GM19351 (cell line): Measurements from ENCODE around the gene SLC6A4.
"Not testable (repeated sequence)": the region's sequence is repeated elsewhere in the genome, so short reads cannot be mapped to it uniquely, and the experiment has no call there.

Experiments
- ATAC-seq: cut with Tn5 transposase; IDR thresholded peaks from one replicate; pipeline ENCODE4 v1.9.1; 2021; ENCODE audit warnings: mild to moderate bottlenecking, moderate library complexity; ENCODE audit not compliant: unreplicated experiment

Gene SLC6A4

DNA sequence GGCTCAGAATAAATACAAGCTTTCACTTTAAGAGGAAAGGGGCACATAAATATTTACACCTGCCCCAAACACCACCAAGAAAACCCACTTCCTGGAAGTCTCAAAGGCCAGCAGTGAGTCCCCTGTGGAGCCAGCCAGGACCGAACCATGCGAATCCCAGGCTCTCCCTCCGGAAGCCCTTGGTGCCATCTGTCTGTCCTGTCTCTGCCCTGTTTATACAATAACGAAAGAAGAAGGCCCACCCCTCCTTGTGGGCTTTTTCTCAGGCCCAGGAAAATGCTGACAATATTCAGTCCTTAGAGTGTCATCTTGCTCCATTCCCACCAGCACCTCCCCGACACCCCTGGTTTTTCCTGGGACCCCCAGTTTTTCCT, 3.6 kb upstream of the SLC6A4 start:
- no peak for ATAC-seq

DNA sequence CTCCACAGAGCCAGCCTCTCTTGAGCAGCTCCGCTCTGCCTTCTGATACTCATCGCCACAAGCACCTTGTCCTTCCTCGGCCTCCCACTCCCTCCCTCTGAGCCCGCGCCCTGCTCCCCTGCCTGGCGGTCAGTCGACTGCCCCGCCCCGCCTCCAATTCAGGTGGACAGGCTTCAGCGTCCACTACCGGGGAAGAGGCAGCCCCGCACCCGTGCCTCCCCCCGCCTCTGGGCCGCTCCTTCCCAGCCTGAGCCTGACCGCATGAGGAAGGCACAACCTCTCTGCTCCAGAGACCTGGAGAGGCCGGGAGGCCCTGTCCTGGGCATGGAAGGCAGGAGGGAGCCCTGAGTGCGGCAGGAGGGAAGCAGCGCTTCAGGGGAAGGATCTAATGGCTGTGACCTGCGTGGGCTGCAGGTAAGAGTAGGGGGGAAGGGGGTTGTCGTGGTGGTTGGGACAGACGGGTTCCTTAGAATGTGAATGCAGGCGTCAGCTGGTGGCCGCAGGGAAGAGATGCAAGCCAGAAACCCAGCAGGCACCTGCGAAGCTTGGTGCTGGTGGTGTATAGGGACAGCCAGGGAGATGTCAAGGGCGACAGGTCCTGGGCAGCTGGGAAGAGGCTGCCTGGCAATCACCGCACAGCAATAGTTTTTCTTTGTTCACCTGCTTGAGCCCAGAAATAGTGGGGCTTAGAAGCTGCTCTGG, 3.0 kb upstream of the SLC6A4 start:
- ATAC-seq: no peak

DNA sequence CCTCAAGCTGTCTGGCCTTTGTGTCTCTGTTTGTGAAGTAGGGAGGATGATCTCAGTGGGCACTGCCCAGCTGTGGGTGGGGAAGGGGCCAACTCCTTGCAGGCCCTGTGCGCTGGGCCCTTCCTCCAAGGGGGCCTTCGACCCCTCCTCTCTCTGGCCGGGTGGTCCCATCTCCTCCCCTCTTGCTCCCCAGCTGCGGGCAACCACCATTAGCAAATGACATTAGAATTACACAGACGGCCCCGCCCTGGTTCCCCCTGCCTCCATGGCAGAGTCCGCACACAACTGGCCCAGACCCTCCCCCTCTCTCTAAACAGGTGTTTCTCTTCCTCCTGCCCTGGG, 2.5 kb upstream of the SLC6A4 start:
- no peak for ATAC-seq

GRCh38 chr17:30237296-30238002, 2.0 kb upstream of the SLC6A4 start:
- ATAC-seq: no peak

GRCh38 chr17:30236766-30237165, 1.3 kb upstream of the SLC6A4 start:
- no peak for ATAC-seq

- ATAC-seq: no peak
Observed at GRCh38 chr17:30236297-30236624, 764 bp upstream of the SLC6A4 start.

GRCh38 chr17:30234964-30235363, 533 bp downstream of the SLC6A4 start:
- ATAC-seq: no peak

DNA sequence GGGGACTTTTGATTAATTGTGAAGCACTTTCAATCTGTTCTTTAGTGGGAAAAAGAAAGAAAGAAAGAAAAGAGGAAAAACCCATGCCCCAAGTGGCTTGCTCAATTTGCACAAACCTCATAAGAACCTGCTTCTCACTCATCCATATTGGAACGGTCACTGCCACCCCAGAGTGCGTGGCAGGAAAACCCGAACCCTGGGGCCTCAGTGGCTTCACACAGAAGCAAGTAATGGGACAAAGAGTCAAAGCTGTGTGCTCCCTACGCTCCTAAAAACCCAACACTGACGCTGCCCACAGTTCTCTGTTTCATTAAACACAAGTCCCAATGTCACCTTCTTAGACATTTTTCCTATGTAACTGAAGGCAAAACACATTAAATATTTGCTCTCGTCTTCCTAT, 1.2 kb downstream of the SLC6A4 start:
- no peak for ATAC-seq

- ATAC-seq: no peak
Observed at GRCh38 chr17:30232824-30233427, 2.6 kb downstream of the SLC6A4 start.

- ATAC-seq: no peak
Observed at GRCh38 chr17:30232015-30232823, 3.3 kb downstream of the SLC6A4 start.

DNA sequence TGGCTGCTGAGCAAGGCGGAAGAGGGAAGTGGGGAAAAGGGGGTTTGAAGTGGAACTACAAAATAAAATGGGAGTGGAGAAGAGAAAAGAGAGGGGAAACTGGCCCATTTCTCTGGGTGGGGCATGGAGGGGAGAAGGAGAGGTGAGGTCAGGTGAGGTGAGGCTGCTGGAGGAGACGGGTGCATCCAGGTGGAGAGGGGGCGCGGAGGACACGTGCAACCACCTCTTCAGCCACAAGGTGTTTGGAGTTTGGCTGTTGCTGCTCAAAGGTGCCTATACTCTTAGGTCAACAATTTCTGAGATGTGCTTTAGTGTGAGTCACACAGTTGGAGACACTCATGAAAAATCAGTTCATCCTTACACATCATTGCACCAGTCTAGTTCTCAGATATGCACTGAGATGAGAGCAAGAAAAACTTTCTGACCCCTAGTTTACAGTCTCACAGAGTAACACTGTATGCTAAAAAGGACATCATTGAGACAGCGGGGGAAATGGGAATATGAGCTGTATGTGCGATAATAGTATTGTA, 4.8 kb downstream of the SLC6A4 start:
- ATAC-seq: no peak

- ATAC-seq: not testable (repeated sequence)
Observed at GRCh38 chr17:30230009-30230408, 5.5 kb downstream of the SLC6A4 start.

DNA sequence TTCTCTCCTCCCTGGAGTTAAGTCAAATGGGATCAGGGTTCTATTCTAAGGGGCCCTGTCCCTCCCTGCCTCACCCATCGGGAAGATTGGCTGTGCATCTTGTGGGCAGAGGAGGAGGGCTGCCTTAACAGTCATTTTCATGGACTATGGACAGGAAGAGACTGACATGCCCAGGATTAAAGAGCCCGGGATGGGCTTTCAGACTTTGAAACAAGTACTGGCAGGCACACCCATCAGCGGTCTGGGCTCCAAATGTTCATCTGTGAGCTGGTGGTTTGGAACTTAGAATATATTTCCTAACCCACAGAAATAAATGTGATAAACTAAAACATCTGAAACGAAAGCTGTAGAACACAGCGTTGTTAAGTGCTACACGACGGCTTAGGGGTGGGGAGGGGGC, 6.5 kb downstream of the SLC6A4 start:
- no peak for ATAC-seq

GRCh38 chr17:30228011-30228410, 7.5 kb downstream of the SLC6A4 start:
- ATAC-seq: no peak

- no peak for ATAC-seq
Observed at GRCh38 chr17:30226878-30227277, 8.6 kb downstream of the SLC6A4 start.

DNA sequence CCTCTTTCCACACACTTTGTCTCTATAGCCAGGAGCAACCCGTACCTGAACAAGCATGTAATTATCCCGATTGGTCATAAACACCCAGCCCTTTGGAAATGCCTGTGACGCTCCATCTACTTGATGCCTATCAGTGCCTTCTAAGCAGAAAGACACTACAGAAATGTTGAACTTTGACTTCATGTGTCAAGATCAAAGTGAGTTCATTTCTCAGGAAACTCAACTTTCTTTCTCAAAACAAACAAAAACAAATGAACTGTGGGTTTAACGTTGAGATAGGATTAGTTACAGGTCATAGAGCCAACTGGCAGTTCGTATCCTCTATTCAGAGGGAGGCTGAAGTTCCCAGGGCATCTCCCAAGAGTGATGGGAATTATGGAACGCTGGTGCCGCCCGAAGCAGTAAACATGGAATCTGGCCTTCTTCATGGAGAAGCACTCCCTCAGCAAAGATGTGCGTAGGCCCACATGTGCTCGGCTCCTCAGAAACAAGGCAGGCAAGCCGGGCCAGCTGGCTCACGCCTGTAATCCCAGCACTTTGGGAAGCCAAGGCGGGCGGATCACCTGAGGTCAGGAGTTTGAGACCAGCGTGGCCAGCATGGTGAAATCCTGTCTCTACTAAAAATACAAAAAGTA, 9.5 kb downstream of the SLC6A4 start:
- ATAC-seq: no peak

DNA sequence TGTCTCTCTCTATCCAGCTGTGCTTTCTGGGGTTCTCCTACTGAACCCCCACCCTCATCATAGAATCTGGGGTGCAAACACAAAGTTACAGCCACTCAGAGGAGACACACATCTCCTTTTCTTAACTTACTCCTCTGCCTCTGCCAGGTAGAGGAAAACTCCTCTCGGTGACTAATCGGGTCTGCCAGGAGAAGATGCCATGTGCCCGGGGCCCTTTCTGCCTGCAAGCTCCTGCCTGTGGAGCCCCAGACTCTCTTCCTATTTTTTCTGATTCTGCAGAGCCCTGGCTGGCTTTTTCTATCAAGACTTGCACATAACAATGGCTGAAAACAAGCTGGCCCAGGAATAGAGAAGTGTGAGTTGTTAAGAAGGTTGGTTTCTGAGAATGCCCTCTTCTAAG, 10.4 kb downstream of the SLC6A4 start:
- no peak for ATAC-seq

DNA sequence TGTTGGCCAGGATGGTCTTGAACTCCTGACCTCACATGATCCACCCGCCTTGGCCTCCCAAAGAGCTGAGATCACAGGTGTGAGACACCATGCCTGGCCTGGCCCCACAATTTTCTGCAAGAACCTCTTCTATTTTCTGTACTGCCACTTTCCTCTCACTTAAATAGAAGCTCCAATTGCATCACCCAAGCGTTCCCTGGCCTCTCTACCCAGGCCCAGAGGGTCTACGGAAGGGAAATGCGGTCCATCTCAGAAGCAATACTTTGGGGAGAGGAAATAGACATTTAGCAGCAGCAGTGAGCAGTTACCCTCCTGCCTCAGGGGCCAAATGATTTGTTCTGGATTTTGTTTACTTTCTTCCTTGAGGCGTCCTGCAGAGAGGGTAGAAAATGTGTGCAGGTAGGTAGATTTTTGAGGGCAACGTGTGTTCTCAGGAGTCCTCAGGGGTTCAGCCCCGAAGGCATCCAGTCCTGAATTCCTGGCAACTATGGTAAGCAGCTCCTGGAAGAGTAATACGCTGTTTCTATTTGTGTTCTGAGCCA, 11.0 kb downstream of the SLC6A4 start:
- ATAC-seq: no peak

GRCh38 chr17:30222721-30223175, 12.7 kb downstream of the SLC6A4 start:
- no peak for ATAC-seq

GRCh38 chr17:30222251-30222650, 13.2 kb downstream of the SLC6A4 start:
- no peak for ATAC-seq

- ATAC-seq: no peak
Observed at GRCh38 chr17:30221346-30221745, 14.2 kb downstream of the SLC6A4 start.
